DOHH2 (cell line): ENCODE data around the gene VASH2.

Experiments
- H3F3A ChIP-seq: fragments of 200-600 bp; sonication (generic), shearing (Covaris generic); 2 replicates; pipeline ENCODE4 v1.6.0; 2016; ENCODE audit warnings: antibody characterized with exemption, mild to moderate bottlenecking; ENCODE audit not compliant: control insufficient read depth, insufficient read depth
- H3K27ac ChIP-seq: fragments of 200-600 bp; sonication (generic); 2 replicates; pipeline ENCODE4 v1.5.1; 2014; ENCODE audit warnings: low read depth, mild to moderate bottlenecking, low read length, moderate library complexity
- H3K27me3 ChIP-seq: fragments of 200-600 bp; sonication (generic); 2 replicates; pipeline ENCODE4 v1.6.1; 2014; ENCODE audit warnings: mild to moderate bottlenecking, low read length, mixed read lengths; ENCODE audit not compliant: control insufficient read depth
- H3K36me3 ChIP-seq: fragments of 200-600 bp; sonication (generic); 2 replicates; pipeline ENCODE4 v1.6.1; 2014; ENCODE audit warnings: mild to moderate bottlenecking, low read length, moderate library complexity, mixed read lengths; ENCODE audit not compliant: control insufficient read depth
- H3K4me1 ChIP-seq: fragments of 200-600 bp; sonication (generic); 2 replicates; pipeline ENCODE4 v1.6.1; 2014; ENCODE audit warnings: mild to moderate bottlenecking, low read length, mixed read lengths; ENCODE audit not compliant: control insufficient read depth
- H3K4me2 ChIP-seq: fragments of 200-600 bp; sonication (generic); 2 replicates; pipeline ENCODE4 v1.6.0; 2014; ENCODE audit warnings: mild to moderate bottlenecking, low read length, moderate library complexity
- H3K4me3 ChIP-seq: fragments of 200-600 bp; sonication (generic); 2 replicates; pipeline ENCODE4 v1.5.1; 2014; ENCODE audit warnings: mild to moderate bottlenecking, low read length, mixed read lengths
- H3K79me2 ChIP-seq: fragments of 200-600 bp; sonication (generic); 2 replicates; pipeline ENCODE4 v1.6.1; 2014; ENCODE audit warnings: mild to moderate bottlenecking, low read length, mixed read lengths; ENCODE audit not compliant: control insufficient read depth
- H3K9me2 ChIP-seq: fragments of 200-600 bp; sonication (generic); replicated peaks from 2 replicates; pipeline ENCODE4 v1.6.1; 2014; ENCODE audit warnings: mild to moderate bottlenecking, low read length, mixed read lengths; ENCODE audit not compliant: control insufficient read depth
- H3K9me3 ChIP-seq: fragments of 200-600 bp; sonication (generic); 2 replicates; pipeline ENCODE4 v1.6.1; 2014; ENCODE audit warnings: antibody characterized with exemption, low read length, mixed read lengths; ENCODE audit not compliant: control insufficient read depth, insufficient read depth
- H4K20me1 ChIP-seq: fragments of 200-600 bp; sonication (generic); 2 replicates; pipeline ENCODE4 v1.6.0; 2014; ENCODE audit warnings: low read depth, mild to moderate bottlenecking, antibody characterized with exemption, low read length, moderate library complexity; ENCODE audit not compliant: control insufficient read depth, insufficient read depth
- EZH2phosphoT487 ChIP-seq: fragments of 200-600 bp; sonication (generic); IDR thresholded peaks from 2 replicates; pipeline ENCODE4 v1.6.1; 2017; ENCODE audit warnings: borderline replicate concordance, mild to moderate bottlenecking, antibody characterized with exemption, low read length, moderate library complexity, mixed read lengths
- TF ChIP-seq, protein P1 (sequence below): fragments of 200-600 bp; sonication (generic); IDR thresholded peaks from one replicate; pipeline ENCODE4 v1.5.1; 2014; ENCODE audit warnings: antibody characterized with exemption, mild to moderate bottlenecking, low read depth, low read length; ENCODE audit not compliant: poor library complexity, severe bottlenecking

The VASH2 gene

DNA sequence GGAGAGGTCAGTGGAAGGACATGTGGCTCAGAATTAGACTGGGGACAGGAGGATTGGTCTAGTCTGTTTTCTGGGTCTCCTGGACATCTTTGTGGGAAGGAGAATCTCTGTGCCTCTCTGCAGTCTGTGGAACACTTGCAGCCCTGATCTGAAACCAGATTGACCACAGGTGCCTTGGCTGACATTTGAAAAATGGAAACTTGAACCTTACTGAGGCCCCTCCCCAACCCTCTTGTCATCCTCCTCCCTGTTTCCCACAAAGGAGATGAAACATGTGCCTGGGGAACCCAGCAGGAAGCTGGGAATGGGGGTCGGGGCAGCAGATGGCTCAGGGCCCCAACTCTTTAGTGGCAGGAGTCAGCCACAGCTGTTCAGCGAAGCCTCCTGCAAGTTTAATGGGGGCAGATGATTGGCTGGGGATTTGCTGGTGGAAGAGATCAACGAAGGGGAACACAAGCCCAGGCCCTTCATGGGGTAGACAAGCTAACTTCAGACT is 18.1 kb downstream of the VASH2 start:
- H3K79me2 ChIP-seq = no peaks in the 10 kb centered on the region
- H3K4me1 ChIP-seq = peaks cover 23% of the 10 kb centered on the region
- no peaks in the 10 kb centered on the region for H4K20me1 ChIP-seq
- peaks cover 7% of the 10 kb centered on the region; the same call in 1 of the 2 replicates for H3K36me3 ChIP-seq
- TF ChIP-seq, protein P1, sequence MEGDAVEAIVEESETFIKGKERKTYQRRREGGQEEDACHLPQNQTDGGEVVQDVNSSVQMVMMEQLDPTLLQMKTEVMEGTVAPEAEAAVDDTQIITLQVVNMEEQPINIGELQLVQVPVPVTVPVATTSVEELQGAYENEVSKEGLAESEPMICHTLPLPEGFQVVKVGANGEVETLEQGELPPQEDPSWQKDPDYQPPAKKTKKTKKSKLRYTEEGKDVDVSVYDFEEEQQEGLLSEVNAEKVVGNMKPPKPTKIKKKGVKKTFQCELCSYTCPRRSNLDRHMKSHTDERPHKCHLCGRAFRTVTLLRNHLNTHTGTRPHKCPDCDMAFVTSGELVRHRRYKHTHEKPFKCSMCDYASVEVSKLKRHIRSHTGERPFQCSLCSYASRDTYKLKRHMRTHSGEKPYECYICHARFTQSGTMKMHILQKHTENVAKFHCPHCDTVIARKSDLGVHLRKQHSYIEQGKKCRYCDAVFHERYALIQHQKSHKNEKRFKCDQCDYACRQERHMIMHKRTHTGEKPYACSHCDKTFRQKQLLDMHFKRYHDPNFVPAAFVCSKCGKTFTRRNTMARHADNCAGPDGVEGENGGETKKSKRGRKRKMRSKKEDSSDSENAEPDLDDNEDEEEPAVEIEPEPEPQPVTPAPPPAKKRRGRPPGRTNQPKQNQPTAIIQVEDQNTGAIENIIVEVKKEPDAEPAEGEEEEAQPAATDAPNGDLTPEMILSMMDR = no peak
- no peak for TF ChIP-seq EZH2phosphoT487
- H3F3A ChIP-seq = no peaks in the 10 kb centered on the region
- H3K4me2 ChIP-seq = peak overlapping the region; percentile 28
- H3K27me3 ChIP-seq = no peaks in the 10 kb centered on the region
- H3K27ac ChIP-seq = peak overlapping the region; percentile 39; the same call in 1 of the 2 replicates
- H3K4me3 ChIP-seq = peak overlapping the region; percentile 26; the same call in 1 of the 2 replicates
- H3K9me2 ChIP-seq = no peaks in the 10 kb centered on the region
- no peaks in the 10 kb centered on the region for H3K9me3 ChIP-seq

DNA sequence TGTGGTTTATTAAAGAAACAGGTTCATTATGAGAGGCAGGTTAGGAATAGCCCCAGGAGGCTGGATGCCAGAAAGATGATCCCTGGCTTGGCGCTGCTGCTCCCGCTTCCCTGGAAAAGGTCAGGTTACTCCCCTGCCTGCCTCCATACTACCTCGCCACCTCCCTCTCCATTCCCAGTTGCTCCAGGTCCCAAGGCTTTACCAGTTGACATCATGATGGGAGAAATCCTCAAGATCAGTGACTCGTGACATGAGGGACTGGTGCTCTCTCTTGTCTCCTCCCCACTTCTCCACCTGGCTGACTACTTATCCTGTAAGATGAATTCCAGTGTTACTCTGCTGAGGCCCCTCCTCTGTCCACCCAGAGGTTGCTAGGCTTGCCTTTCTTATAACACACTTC is 19.7 kb downstream of the VASH2 start:
- Histone ChIP-seq H3K79me2 (no peaks in the 10 kb centered on the region), H3K9me2 (no peaks in the 10 kb centered on the region), H3K4me3 (no peak overlapping the region), H3K27ac (no peak overlapping the region), H4K20me1 (no peaks in the 10 kb centered on the region), H3K4me2 (no peak overlapping the region), H3K4me1 (peaks cover 23% of the 10 kb centered on the region), H3K9me3 (no peaks in the 10 kb centered on the region), H3F3A (no peaks in the 10 kb centered on the region), H3K36me3 (peaks cover 7% of the 10 kb centered on the region; the same call in 1 of the 2 replicates), H3K27me3 (no peaks in the 10 kb centered on the region)
- TF ChIP-seq, protein P1 = no peak
- TF ChIP-seq EZH2phosphoT487 = no peak

DNA sequence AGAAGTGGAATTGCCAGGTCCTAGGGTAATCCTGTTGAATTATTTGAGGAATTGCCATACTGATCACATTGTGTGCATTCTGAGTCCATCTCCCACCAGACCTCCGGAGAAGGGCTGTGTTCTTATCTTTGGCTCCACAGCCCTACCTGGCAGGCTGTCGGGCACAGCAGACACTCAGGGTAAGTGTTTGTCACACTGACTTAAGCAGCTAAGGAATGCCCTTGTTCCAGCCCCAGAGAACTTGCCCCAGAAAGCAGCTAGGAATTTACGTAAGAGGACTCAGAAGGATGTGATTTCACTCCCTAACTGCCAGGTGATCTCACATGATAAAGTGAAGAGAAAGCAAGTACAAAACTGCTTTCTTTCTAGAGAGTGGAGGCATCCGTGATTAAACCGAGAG is 21.0 kb downstream of the VASH2 start:
- Histone ChIP-seq H3K36me3 (peaks cover 7% of the 10 kb centered on the region; the same call in 1 of the 2 replicates), H4K20me1 (no peaks in the 10 kb centered on the region), H3K4me3 (no peak overlapping the region), H3F3A (no peaks in the 10 kb centered on the region), H3K27me3 (no peaks in the 10 kb centered on the region), H3K27ac (no peak overlapping the region), H3K79me2 (no peaks in the 10 kb centered on the region), H3K4me2 (no peak overlapping the region), H3K9me2 (no peaks in the 10 kb centered on the region), H3K4me1 (peaks cover 23% of the 10 kb centered on the region), H3K9me3 (no peaks in the 10 kb centered on the region)
- no peak for TF ChIP-seq EZH2phosphoT487
- TF ChIP-seq, protein P1 = no peak
